GM18505 (cell line): Measurements from ENCODE around the gene KIF17.

Experiments used
- ATAC-seq: cut with Tn5 transposase; IDR thresholded peaks from one replicate; pipeline ENCODE4 v1.9.1; 2021; ENCODE audit not compliant: unreplicated experiment
- POLR2A ChIP-seq: IDR thresholded peaks from 4 replicates; pipeline ENCODE4 v1.6.1; 2011; ENCODE audit warnings: borderline replicate concordance; ENCODE audit not compliant: insufficient read depth, insufficient read length; ENCODE audit errors: extremely low read depth

Gene KIF17

GRCh38 chr1:20711285-20712214, 6.3 kb downstream of the KIF17 start:
- no peak for ATAC-seq
- TF ChIP-seq POLR2A, result no peak

GRCh38 chr1:20710469-20711284, 7.1 kb downstream of the KIF17 start:
- TF ChIP-seq POLR2A, result no peak
- no peak for ATAC-seq

GRCh38 chr1:20709868-20710267, 7.9 kb downstream of the KIF17 start:
- no peak for TF ChIP-seq POLR2A
- ATAC-seq, result no peak

GRCh38 chr1:20708891-20709290, 8.9 kb downstream of the KIF17 start:
- no peak for ATAC-seq
- TF ChIP-seq POLR2A, result no peak

GRCh38 chr1:20708057-20708456, 9.8 kb downstream of the KIF17 start:
- ATAC-seq, result no peak
- TF ChIP-seq POLR2A, result no peak

GRCh38 chr1:20706841-20707240, 11.0 kb downstream of the KIF17 start:
- no peak for TF ChIP-seq POLR2A
- ATAC-seq, result no peak

- ATAC-seq, result no peak
- no peak for TF ChIP-seq POLR2A
Measured at GRCh38 chr1:20705203-20705755, 12.5 kb downstream of the KIF17 start.

GRCh38 chr1:20704390-20705202, 13.2 kb downstream of the KIF17 start:
- no peak for TF ChIP-seq POLR2A
- ATAC-seq, result no peak

- no peak for ATAC-seq
- no peak for TF ChIP-seq POLR2A
Measured at GRCh38 chr1:20703124-20703756, 14.6 kb downstream of the KIF17 start.

GRCh38 chr1:20702416-20702815, 15.4 kb downstream of the KIF17 start:
- TF ChIP-seq POLR2A, result no peak
- no peak for ATAC-seq

GRCh38 chr1:20701847-20702246, 16.0 kb downstream of the KIF17 start:
- no peak for ATAC-seq
- TF ChIP-seq POLR2A, result no peak

GRCh38 chr1:20701446-20701845, 16.4 kb downstream of the KIF17 start:
- no peak for ATAC-seq
- TF ChIP-seq POLR2A, result no peak
